HG02884 (cell line): ENCODE measurements around the gene CHRNA9.
"Not testable (repeated sequence)": the region's sequence is repeated elsewhere in the genome, so short reads cannot be mapped to it uniquely, and the experiment has no call there.

Experiments
- ATAC-seq: cut with Tn5 transposase; IDR thresholded peaks from one replicate; pipeline ENCODE4 v1.9.1; 2021; ENCODE audit warnings: mild to moderate bottlenecking, moderate library complexity; ENCODE audit not compliant: unreplicated experiment

Gene CHRNA9

GRCh38 chr4:40334591-40335524, at the start of gene CHRNA9:
Gene CHRNA9, plus strand, starts transcription at chr4:40335333. Its CDS starts 135 bp downstream, at chr4:40335468.
- ATAC-seq, result no peak

GRCh38 chr4:40285692-40286091, 49.4 kb upstream of the CHRNA9 start:
- no peak for ATAC-seq

GRCh38 chr4:40288566-40288965, 46.6 kb upstream of the CHRNA9 start:
- ATAC-seq, result no peak

DNA sequence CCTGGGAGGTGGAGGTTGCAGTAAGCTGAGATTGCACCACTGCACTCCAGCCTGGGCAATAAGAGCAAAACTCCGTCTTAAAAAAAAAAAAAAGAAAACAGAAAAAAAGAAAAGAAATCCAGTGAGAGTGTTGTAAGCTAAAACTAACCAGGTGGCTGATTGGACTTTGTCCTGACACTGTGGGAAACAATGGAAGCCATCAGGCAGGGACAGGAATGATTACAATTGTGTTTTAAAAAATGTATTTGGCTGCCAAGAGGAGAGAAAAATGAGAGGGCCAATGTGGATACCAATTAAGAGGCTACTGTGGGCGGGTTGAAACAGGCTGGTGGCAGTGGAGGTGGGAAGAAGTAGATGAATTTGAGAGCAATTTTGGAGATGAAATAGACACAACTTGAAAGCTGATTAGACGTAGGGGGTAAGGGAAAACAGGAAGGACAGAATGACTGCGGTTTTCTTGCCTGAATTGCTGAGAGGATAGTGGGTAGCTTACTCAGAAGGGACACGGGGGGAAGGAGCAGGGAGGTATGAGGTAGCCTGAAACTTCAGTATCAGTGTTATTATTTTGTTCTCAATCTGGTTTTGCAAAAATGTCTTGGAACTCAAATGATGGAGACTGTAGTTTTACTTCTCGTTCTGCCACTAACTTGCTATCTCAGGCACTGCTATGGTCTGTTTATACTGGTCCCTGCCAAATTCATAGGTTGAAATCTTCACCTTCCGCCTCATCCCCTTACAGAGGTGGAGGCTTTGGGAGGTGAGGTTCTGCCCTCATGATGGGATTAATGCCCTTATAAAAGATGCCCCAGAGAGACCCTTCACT, 45.6 kb upstream of the CHRNA9 start:
- no peak for ATAC-seq

- not testable (repeated sequence) for ATAC-seq
Observed at GRCh38 chr4:40290611-40291186, 44.4 kb upstream of the CHRNA9 start.

DNA sequence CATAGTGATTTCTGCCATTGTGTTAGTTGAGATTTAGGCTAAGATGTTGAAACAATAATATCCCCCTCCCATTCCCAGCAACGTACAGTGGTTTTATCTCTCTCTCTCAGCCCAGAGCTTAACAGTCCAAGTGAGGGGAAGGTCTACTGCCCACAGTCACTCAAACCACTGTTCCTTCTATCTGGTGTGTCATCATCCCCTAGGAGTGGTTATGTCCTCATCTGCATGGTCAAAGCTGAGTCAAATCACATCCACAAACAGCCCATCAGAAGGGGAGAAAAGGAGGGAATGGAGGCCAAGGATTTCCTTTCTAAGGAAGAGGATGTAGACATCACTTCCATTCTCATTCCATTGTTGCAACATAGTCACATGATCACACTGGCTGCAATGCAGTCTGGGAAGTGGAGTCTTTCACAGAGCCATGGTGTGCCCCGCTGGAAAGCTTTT, 42.8 kb upstream of the CHRNA9 start:
- no peak for ATAC-seq

- ATAC-seq, result no peak
Observed at GRCh38 chr4:40294339-40294738, 40.8 kb upstream of the CHRNA9 start.

DNA sequence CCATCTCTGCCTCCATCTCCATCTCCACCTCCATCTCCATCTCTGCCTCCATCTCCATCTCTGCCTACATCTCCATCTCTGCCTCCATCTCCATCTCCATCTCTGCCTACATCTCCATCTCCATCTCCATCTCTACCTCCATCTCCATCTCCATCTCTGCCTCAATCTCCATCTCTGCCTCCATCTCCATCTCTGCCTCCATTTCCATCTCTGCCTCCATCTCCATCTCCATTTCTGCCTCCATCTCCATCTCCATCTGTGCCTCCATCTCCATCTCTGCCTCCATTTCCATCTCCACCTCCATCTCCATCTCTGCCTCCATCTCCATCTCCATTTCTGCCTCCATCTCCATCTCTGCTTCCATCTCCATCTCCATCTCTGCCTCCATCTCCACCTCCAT, 40.1 kb upstream of the CHRNA9 start:
- not testable (repeated sequence) for ATAC-seq

GRCh38 chr4:40295572-40295971, 39.6 kb upstream of the CHRNA9 start:
- no peak for ATAC-seq

- ATAC-seq, result no peak
Observed at GRCh38 chr4:40299126-40299525, 36.0 kb upstream of the CHRNA9 start.

DNA sequence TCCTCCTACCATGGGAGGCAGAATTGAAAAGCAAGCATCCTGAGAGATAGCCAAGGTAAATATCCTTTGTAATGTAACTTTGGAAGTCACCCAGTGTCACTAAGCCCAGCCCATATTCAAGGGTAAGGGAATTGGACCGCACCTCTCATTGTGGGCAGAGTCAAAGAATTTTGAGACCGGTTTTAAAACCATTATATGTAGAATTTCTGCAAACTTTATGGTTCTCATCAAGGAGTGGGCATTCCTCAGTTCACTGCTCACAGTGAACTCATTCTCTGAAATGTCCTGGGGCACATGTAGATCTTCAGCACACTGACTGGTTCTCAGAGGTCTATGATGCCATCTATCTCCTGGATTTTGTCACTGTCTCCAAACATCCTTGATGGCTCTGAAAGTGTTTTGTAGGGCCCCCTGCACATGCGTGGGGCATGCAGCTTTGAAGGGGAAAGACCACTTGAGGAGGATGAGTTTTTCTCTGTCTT, 35.3 kb upstream of the CHRNA9 start:
- ATAC-seq, result no peak

DNA sequence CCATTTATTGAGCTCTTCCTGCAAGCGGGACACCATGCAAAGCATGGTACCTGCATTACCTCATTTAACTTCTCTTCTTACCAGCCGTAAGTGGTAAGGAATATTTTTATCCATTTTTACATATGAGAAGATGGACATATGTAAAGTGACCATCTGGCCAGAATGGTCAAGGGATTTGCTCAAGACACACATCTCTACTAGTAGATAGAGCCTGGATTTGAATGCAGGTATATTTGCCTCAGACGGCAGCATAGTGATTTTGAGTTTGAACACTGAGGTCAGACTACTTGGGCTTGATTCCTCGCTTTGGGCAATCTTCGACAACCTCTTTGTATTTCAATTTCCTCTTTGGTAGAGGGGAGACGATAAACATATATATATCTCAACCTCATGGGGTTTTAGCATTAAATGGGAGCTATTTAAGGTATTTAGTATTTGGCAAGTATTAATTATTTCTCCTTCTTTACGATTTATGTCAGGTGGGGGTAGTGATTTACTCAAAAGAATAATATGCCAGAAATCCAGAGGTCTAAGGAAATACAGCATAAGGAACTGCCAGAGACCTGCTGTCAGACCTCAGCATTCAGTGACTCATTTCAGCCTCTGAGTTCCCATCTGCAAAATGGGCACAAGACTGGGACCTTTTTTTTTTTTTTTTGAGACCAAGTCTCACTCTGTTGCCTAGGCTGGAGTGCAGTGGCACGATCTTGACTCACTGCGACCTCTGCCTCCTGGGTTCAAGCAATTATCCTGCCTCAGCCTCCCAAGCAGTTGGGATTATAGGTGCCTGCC, 34.6 kb upstream of the CHRNA9 start:
- ATAC-seq, result no peak

DNA sequence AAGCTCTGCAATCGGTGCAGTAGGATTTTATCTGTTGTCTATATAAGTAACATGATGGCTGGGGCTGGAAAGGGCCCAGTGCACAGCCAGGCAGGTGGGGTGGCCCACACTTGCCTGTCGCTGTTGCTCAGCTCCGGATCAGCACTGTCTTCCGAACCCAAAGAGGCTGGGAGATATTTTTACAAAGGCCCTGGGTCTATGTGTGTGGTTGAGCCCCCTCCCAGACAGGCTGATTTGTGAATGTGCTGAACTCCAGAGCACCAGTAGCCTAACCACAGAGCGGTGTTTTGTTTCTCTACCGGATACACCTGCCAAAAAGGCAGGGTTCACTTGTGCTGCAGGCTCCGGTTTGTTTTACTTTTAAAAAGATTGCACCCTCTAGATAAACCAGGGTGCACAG, 33.5 kb upstream of the CHRNA9 start:
- peak; percentile 64 for ATAC-seq

GRCh38 chr4:40303751-40304150, 31.4 kb upstream of the CHRNA9 start:
- ATAC-seq, result no peak

DNA sequence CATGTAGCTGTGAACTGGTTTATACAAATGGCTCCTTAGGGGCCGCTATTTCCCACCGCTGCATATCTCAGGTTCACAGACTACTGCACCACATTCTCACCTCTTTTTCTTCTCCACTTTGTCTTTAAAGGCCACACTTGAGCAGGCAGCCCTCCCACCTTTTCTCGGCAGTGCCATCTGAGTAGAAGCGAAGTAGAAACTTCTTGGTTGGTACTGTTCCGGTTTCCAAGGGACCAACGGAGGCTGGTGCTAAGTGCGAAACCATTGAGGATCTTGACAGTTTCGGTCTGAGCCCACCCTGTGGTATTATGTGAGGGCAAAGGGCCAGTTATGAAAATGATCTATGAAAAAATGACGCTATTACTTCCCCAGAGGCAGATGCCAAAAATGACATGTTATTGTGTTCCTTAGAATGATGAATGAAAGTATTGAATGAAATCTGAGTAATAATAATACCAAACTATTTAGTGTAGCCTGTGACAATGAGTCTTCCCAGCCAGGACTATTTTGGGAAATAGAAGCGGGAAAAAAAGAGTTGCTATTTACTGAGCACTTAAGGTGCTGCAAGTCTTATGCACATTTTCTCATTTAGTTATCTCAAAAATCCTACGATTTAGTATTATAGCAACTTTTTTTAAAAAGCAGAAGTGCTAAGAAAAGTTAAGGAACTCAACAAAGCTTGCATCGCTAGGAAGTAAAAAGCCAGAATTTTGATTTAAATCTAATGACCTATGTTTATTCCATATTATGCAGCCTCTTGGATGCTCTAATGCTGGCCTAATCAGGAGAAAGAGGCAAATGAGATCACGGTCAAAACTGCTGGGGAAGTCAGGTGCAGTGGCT, 29.6 kb upstream of the CHRNA9 start:
- peak; percentile 40 for ATAC-seq

GRCh38 chr4:40306226-40306625, 28.9 kb upstream of the CHRNA9 start:
- no peak for ATAC-seq

- ATAC-seq, result no peak
Observed at GRCh38 chr4:40306976-40307375, 28.2 kb upstream of the CHRNA9 start.

DNA sequence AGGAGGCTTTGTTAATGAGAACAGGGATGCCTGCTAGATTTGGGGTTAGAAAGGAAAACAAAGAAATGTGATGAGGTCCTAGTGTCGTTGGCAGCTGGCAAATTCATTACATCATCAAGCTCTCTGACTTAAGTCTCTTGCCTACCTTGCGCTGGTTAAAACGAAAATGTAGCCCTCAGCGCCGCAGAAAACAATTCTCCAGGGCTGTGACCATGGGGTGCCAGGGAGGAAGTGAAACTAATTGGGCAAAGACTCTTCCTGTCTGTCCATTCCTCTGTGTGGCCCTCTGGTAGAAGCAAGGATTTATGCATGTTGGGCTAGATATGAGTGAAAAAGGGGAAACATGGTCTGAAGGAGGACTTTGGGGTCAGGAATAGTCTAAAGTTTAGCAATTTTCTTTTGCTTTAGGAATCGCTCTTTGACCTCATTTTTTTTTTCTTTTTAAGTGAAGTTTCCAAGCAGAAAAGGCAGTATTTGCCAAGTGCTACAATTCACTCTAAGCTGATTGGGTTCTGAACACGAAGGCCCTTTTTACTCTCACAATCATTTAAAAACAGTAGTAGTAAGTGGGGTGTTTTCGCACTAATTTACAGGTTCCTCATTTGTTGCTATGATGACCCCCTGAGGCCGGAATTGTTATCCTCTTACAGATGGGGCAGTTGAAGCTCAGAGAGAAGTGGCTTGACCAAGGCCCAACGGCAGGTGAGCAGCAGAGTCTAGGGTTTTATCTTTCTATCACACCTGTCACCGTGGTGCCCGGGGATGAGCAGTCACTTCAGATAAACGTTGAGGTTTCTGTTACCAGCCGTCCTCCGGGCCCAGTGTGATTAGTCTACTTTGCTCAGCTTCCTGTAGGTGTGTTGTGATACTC, 27.3 kb upstream of the CHRNA9 start:
- ATAC-seq, result no peak
